ENCODE measurements around the gene PLLP.

Gene PLLP

DNA sequence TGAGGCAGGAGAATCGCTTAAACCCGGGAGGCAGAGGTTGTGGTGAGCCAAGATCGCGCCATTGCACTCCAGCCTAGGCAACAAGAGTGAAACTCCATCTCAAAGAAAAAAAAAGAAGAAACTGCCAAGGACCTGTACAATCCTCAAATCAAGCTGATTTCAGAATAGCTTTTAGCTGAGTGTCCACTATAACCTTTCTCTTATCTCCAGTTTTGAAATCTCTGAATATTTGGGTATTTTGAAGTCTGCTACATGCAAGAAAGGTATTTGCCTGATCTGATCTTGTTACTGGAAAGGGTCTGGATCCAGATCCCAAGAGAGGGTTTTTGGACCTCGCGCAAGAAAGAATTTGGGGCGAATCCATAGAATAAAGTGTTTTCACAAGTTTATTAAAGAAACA lies 58.5 kb downstream of the PLLP start:
- no peak for ATAC-seq
- TF ChIP-seq ZNF70 (CRISPR knock-in tag; IDR thresholded peaks at IDR 0.05): no peak
- TF ChIP-seq, protein P1, sequence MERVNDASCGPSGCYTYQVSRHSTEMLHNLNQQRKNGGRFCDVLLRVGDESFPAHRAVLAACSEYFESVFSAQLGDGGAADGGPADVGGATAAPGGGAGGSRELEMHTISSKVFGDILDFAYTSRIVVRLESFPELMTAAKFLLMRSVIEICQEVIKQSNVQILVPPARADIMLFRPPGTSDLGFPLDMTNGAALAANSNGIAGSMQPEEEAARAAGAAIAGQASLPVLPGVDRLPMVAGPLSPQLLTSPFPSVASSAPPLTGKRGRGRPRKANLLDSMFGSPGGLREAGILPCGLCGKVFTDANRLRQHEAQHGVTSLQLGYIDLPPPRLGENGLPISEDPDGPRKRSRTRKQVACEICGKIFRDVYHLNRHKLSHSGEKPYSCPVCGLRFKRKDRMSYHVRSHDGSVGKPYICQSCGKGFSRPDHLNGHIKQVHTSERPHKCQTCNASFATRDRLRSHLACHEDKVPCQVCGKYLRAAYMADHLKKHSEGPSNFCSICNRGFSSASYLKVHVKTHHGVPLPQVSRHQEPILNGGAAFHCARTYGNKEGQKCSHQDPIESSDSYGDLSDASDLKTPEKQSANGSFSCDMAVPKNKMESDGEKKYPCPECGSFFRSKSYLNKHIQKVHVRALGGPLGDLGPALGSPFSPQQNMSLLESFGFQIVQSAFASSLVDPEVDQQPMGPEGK (CRISPR knock-in tag; IDR thresholded peaks at IDR 0.05; ENCODE audit: borderline replicate concordance): no peak
- TF ChIP-seq ZNF565 (CRISPR knock-in tag; conservative IDR thresholded peaks at IDR 0.05; ENCODE audit: low read depth): no peak
- TF ChIP-seq ZNF8 (CRISPR knock-in tag; IDR thresholded peaks at IDR 0.05): no peak
- TF ChIP-seq ZFP30 (CRISPR knock-in tag; IDR thresholded peaks at IDR 0.05): no peak
- TF ChIP-seq CSDC2 (CRISPR knock-in tag; IDR thresholded peaks at IDR 0.05): no peak
- TF ChIP-seq GLIS3 (CRISPR knock-in tag; IDR thresholded peaks at IDR 0.05): no peak
- no peak for TF ChIP-seq OSR1 (CRISPR knock-in tag; IDR thresholded peaks at IDR 0.05)
- TF ChIP-seq ZFP3 (CRISPR knock-in tag; IDR thresholded peaks at IDR 0.05): no peak
- TF ChIP-seq, protein P2, sequence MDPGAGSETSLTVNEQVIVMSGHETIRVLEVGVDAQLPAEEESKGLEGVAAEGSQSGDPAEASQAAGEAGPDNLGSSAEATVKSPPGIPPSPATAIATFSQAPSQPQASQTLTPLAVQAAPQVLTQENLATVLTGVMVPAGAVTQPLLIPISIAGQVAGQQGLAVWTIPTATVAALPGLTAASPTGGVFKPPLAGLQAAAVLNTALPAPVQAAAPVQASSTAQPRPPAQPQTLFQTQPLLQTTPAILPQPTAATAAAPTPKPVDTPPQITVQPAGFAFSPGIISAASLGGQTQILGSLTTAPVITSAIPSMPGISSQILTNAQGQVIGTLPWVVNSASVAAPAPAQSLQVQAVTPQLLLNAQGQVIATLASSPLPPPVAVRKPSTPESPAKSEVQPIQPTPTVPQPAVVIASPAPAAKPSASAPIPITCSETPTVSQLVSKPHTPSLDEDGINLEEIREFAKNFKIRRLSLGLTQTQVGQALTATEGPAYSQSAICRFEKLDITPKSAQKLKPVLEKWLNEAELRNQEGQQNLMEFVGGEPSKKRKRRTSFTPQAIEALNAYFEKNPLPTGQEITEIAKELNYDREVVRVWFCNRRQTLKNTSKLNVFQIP (CRISPR knock-in tag; IDR thresholded peaks at IDR 0.05; ENCODE audit: borderline replicate concordance, low read depth): no peak
- TF ChIP-seq, protein P3, sequence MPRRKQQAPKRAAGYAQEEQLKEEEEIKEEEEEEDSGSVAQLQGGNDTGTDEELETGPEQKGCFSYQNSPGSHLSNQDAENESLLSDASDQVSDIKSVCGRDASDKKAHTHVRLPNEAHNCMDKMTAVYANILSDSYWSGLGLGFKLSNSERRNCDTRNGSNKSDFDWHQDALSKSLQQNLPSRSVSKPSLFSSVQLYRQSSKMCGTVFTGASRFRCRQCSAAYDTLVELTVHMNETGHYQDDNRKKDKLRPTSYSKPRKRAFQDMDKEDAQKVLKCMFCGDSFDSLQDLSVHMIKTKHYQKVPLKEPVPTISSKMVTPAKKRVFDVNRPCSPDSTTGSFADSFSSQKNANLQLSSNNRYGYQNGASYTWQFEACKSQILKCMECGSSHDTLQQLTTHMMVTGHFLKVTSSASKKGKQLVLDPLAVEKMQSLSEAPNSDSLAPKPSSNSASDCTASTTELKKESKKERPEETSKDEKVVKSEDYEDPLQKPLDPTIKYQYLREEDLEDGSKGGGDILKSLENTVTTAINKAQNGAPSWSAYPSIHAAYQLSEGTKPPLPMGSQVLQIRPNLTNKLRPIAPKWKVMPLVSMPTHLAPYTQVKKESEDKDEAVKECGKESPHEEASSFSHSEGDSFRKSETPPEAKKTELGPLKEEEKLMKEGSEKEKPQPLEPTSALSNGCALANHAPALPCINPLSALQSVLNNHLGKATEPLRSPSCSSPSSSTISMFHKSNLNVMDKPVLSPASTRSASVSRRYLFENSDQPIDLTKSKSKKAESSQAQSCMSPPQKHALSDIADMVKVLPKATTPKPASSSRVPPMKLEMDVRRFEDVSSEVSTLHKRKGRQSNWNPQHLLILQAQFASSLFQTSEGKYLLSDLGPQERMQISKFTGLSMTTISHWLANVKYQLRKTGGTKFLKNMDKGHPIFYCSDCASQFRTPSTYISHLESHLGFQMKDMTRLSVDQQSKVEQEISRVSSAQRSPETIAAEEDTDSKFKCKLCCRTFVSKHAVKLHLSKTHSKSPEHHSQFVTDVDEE (CRISPR knock-in tag; IDR thresholded peaks at IDR 0.05): no peak
- no peak for TF ChIP-seq RARB (CRISPR knock-in tag; IDR thresholded peaks at IDR 0.05)
- TF ChIP-seq PPARA (CRISPR knock-in tag; IDR thresholded peaks at IDR 0.05; ENCODE audit: borderline replicate concordance): no peak
- TF ChIP-seq TCF4 (CRISPR knock-in tag; IDR thresholded peaks at IDR 0.05; ENCODE audit: borderline replicate concordance): no peak
- no peak for TF ChIP-seq ARNTL (CRISPR knock-in tag; IDR thresholded peaks at IDR 0.05; ENCODE audit: borderline replicate concordance, low read depth)
- no peak for TF ChIP-seq SNAI2 (CRISPR knock-in tag; IDR thresholded peaks at IDR 0.05)
- TF ChIP-seq BACH2 (CRISPR knock-in tag; IDR thresholded peaks at IDR 0.05; ENCODE audit: borderline replicate concordance): no peak
- TF ChIP-seq, protein P4, sequence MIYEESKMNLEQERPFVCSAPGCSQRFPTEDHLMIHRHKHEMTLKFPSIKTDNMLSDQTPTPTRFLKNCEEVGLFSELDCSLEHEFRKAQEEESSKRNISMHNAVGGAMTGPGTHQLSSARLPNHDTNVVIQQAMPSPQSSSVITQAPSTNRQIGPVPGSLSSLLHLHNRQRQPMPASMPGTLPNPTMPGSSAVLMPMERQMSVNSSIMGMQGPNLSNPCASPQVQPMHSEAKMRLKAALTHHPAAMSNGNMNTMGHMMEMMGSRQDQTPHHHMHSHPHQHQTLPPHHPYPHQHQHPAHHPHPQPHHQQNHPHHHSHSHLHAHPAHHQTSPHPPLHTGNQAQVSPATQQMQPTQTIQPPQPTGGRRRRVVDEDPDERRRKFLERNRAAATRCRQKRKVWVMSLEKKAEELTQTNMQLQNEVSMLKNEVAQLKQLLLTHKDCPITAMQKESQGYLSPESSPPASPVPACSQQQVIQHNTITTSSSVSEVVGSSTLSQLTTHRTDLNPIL (CRISPR knock-in tag; IDR thresholded peaks at IDR 0.05; ENCODE audit: low read depth): no peak
- no peak for TF ChIP-seq TOX (CRISPR knock-in tag; IDR thresholded peaks at IDR 0.05; ENCODE audit: borderline replicate concordance)

DNA sequence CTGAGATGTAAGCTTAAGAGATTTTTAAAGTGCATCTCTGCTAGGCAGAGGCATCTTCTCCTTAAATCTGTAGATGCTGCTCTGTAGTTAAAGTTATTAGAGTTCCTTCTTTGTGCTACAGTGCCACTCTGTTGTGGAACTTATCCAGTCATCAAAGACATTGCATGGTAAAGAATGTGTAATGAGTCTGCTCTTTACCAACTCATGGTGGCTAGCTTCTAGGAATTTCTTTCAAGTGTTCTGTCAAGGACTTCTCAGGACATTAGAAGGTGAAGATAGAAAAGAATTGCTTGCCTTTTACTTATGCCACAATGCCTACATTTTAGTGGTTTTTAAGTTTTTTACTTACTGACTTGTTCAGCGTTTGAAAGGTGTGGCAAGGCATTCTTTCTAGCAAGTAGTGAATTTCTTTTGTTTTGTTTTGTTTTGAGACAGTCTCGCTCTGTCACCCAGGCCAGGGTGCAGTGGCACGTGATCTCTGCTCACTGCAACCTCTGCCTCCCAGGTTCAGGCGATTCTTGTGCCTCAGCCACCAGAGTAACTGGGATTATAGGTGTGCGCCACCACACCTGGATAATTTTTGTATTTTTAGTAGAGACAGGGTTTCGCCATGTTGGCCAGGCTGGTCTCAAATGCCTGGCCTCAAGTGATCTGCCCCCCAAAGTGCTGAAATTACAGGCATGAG lies 59.7 kb downstream of the PLLP start:
- TF ChIP-seq ZFP30 (CRISPR knock-in tag; IDR thresholded peaks at IDR 0.05): no peak
- TF ChIP-seq TOX (CRISPR knock-in tag; IDR thresholded peaks at IDR 0.05; ENCODE audit: borderline replicate concordance): no peak

DNA sequence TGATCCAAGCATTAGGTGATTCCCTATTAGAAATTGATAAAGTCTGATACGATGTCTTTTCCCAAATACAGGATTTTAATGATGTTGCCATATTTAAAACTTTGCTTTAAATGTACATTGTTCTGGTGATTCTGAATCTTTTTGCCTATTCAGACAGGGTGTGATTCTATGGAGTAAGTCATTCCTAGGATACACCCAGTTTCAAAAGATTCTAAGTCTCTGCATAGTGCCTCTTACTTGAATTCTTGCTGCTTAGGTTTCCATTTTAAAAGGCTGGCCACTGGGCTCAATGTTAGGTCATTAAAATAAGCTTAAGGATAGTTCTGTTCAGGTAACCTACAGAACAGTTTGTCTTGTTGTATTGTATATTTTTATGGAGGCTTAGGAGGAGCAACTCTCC lies 61.4 kb downstream of the PLLP start:
- no peak for ATAC-seq
- TF ChIP-seq ARNTL (CRISPR knock-in tag; IDR thresholded peaks at IDR 0.05; ENCODE audit: borderline replicate concordance, low read depth) (no peak), BACH2 (CRISPR knock-in tag; IDR thresholded peaks at IDR 0.05; ENCODE audit: borderline replicate concordance) (no peak), RARB (CRISPR knock-in tag; IDR thresholded peaks at IDR 0.05) (no peak), ZFP30 (CRISPR knock-in tag; IDR thresholded peaks at IDR 0.05) (no peak), SNAI2 (CRISPR knock-in tag; IDR thresholded peaks at IDR 0.05) (no peak), ZFP3 (CRISPR knock-in tag; IDR thresholded peaks at IDR 0.05) (no peak), ZNF8 (CRISPR knock-in tag; IDR thresholded peaks at IDR 0.05) (no peak), ZNF70 (CRISPR knock-in tag; IDR thresholded peaks at IDR 0.05) (no peak), OSR1 (CRISPR knock-in tag; IDR thresholded peaks at IDR 0.05) (no peak), GLIS3 (CRISPR knock-in tag; IDR thresholded peaks at IDR 0.05) (no peak), PPARA (CRISPR knock-in tag; IDR thresholded peaks at IDR 0.05; ENCODE audit: borderline replicate concordance) (no peak), ZNF565 (CRISPR knock-in tag; conservative IDR thresholded peaks at IDR 0.05; ENCODE audit: low read depth) (no peak), TOX (CRISPR knock-in tag; IDR thresholded peaks at IDR 0.05; ENCODE audit: borderline replicate concordance) (no peak), CSDC2 (CRISPR knock-in tag; IDR thresholded peaks at IDR 0.05) (no peak)
- TF ChIP-seq, protein P5, sequence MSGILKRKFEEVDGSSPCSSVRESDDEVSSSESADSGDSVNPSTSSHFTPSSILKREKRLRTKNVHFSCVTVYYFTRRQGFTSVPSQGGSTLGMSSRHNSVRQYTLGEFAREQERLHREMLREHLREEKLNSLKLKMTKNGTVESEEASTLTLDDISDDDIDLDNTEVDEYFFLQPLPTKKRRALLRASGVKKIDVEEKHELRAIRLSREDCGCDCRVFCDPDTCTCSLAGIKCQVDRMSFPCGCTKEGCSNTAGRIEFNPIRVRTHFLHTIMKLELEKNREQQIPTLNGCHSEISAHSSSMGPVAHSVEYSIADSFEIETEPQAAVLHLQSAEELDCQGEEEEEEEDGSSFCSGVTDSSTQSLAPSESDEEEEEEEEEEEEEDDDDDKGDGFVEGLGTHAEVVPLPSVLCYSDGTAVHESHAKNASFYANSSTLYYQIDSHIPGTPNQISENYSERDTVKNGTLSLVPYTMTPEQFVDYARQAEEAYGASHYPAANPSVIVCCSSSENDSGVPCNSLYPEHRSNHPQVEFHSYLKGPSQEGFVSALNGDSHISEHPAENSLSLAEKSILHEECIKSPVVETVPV (CRISPR knock-in tag; IDR thresholded peaks at IDR 0.05): no peak
- TF ChIP-seq, protein P2 (CRISPR knock-in tag; IDR thresholded peaks at IDR 0.05; ENCODE audit: borderline replicate concordance, low read depth): no peak
- TF ChIP-seq, protein P1 (CRISPR knock-in tag; IDR thresholded peaks at IDR 0.05; ENCODE audit: borderline replicate concordance): no peak

More for the DNA sequence above, 59.7 kb downstream of the PLLP start:
- ATAC-seq: no peak

All from SK-N-SH treated with all-trans-retinoic acid at 6 μM for 48 hours (cell line).